ENCODE results near the gene PHF12.

GRCh38 chr17:28947639-28948038 is 3.7 kb downstream of the PHF12 start:
- TF ChIP-seq POLR2A (IDR thresholded peaks at IDR 0.05) (no peak), CTCF (IDR thresholded peaks at IDR 0.05) (no peak)
